ENCODE measurements around the gene NEK4.
"Not testable (repeated sequence)": the region's sequence is repeated elsewhere in the genome, so short reads cannot be mapped to it uniquely, and the experiment has no call there.

The NEK4 gene

GRCh38 chr3:52777959-52778805 lies 7.4 kb upstream of the NEK4 start:
- no peak for DNase-seq

- DNase-seq: no peak
These were observed 6.6 kb upstream of the NEK4 start, which contains the start of gene ITIH1 for GRCh38 chr3:52777127-52777958. TSS of gene ITIH1 (plus strand) at chr3:52777599. CDS start at chr3:52777616, 17 bp downstream.

DNA sequence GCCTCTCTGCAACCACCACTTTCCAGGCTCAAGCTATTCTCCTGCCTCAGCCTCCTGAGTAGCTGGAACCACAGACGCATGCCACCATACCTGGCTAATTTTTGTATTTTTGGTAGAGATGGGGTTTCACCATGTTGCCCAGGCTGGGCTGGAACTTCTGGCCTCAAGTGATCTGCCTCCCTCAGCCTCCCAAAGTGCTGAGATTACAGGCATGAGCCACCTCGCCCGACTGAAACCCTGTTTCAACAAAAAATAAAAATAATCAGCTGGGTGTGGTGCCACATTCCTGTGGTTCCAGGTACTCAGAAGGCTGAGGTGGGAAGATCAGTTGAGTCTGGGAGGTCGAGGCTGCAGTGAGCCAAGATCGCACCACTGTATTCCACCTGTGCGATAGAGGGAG lies 5.7 kb upstream of the NEK4 start:
- not testable (repeated sequence) for DNase-seq

GRCh38 chr3:52775877-52776276 lies 5.1 kb upstream of the NEK4 start:
- no peak for DNase-seq

- no peak for DNase-seq
These were observed 4.4 kb upstream of the NEK4 start for GRCh38 chr3:52774901-52775864.

GRCh38 chr3:52774066-52774713 lies 3.5 kb upstream of the NEK4 start:
- no peak for DNase-seq

GRCh38 chr3:52773361-52774065 lies 2.8 kb upstream of the NEK4 start:
- DNase-seq: no peak

GRCh38 chr3:52771702-52772101 lies 962 bp upstream of the NEK4 start:
- DNase-seq: no peak

- no peak for DNase-seq
These were observed 568 bp upstream of the NEK4 start for GRCh38 chr3:52771334-52771681.

- no peak for DNase-seq
These were observed 819 bp downstream of the NEK4 start for GRCh38 chr3:52769786-52770455.

DNA sequence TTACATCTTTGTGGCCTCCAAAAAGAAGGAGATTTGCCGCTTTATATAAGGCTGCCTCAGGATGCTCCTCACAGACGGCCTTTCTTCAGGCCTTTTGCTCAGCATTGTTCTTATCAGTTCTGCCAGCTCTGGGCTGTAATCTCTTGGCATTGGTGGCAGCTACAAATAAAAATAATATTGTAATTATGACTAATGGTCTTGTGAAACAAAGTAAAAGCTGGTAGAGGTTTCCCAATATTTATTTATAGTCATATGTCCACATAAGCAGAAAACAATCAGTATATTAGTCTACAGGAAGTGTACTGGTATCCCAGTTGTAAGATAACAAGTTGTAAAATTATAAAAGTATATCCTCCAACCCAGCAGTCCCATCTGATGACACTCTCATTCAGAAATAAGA lies 7.3 kb downstream of the NEK4 start:
- no peak for DNase-seq

GRCh38 chr3:52756141-52756540 lies 14.6 kb downstream of the NEK4 start:
- DNase-seq: no peak

GRCh38 chr3:52754373-52754772 lies 16.4 kb downstream of the NEK4 start:
- no peak for DNase-seq

DNA sequence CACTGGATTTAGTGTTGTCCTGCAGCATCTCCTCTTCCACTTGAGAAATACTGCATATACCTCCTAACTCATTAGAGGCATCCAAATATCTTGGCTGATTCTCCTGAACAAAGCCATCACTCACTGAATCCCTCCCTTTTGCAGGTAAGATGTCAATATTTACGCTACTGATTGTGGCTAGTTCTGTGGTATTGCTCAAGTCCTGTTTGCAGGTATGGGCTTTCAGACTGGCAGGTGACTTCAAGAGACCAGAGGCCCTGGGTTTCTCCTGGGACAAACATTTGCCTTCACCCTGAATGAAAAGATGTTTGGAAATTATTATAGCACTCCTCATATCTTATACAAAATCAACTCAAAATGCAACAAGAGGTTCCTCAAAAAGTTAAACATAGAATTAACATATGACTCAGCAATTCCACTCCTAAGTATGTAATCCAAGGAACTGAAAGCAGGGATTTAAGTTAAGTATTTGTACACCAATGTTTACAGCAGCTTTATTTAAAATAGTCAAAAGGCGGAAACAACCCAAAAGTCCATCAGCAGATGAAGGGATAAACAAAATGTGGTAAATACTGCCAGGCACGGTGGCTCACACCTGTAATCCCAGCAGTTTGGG lies 18.6 kb downstream of the NEK4 start:
- no peak for DNase-seq

DNA sequence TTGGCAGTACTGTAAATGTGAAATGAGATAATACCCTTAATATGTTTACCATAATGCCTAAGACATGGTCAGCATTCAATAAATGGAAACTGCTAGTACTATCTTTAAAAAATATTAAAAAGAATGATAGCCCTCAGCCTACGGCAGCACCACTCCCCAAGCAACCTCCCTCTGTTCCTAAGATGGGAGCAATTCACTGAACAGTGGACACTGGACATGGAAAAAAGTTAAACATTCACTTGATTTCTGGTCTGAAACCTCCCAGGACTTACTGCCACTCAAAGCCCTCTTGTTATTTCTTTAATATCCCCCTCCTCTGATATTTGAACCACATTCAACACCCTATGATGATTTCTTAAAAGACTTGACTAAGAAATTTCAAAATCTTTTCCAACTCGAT lies 27.0 kb downstream of the NEK4 start:
- no peak for DNase-seq

DNA sequence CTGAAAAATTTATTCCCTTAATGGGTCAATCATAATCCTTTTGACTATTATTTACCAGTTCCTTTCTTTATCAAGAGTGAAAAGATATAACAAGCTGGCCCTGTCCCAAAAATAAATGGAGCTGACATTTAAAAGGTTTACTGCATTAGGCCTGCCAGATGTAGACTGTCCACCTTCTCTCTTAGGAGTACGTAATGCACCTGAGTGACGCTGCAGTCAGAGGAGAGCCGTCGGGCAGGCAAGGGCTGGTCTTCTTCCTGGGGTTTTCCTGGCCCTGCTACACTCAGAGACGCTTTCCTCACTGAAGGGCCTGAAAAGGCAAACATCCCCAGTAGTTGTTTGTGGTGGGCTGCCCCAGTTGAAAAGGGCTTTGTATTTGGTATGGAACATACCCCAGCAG lies 27.6 kb downstream of the NEK4 start:
- no peak for DNase-seq

DNA sequence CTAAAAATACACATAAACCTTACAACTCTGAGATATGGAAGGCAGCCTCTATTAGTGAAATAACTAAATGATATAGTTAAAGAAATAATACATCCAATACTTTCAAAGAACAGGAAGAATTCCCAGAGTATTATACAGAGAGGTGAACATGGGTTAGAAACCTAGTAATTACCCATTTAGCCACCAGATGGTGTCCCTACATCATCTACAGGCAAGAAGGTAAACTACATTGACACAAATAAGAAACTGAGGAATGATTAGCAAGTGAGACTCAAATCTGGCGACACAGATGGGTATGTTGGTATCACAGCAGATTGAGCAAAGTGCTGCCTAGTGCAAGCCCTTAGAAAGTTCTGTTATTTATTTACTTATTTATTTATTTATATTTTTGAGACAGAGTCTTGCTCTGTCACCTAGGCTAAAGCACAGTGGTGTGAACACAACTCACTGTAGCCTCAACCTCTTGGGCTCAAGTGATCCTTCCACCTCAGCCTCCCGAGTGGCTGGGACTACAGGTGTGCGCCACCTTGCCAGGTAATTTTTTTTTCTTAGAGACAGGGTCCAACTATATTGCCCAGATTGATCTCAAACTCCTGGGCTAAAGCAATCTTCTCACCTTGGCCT lies 28.2 kb downstream of the NEK4 start:
- DNase-seq: no peak

DNA sequence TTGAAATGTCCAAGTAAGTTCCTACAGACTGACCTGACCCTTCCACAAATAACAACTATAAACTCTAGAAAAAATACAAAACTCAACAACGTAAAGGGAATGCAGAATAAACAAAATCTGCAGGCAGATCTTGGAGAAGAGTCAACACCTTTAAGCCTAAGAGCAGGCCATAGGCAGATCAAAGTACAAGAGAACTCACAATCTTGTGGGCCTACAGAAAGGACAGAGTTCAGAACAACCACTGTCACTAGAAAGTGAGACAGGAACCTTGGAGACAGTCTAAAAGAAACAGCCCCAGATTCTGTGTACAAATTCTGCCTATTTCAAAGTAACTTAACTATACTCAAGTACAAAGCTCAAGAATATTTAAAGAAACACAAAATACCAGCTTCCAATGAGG lies 31.0 kb downstream of the NEK4 start:
- DNase-seq: no peak

GRCh38 chr3:52733256-52733891 lies 37.4 kb downstream of the NEK4 start:
- DNase-seq: no peak

- no peak for DNase-seq
These were observed 39.1 kb downstream of the NEK4 start for GRCh38 chr3:52731590-52731989.
